Limb (tissue), 2 donors: ENCODE data around the gene CDK19.
"Not testable (repeated sequence)": the region's sequence is repeated elsewhere in the genome, so short reads cannot be mapped to it uniquely, and the experiment has no call there.

Experiments
- DNase-seq, 2 donors: peaks; one replicate each; pipeline ENCODE4 v3.0.0-alpha.2; 2016; ENCODE audit errors: extremely low spot score in 2 of 2

CDK19 gene

DNA sequence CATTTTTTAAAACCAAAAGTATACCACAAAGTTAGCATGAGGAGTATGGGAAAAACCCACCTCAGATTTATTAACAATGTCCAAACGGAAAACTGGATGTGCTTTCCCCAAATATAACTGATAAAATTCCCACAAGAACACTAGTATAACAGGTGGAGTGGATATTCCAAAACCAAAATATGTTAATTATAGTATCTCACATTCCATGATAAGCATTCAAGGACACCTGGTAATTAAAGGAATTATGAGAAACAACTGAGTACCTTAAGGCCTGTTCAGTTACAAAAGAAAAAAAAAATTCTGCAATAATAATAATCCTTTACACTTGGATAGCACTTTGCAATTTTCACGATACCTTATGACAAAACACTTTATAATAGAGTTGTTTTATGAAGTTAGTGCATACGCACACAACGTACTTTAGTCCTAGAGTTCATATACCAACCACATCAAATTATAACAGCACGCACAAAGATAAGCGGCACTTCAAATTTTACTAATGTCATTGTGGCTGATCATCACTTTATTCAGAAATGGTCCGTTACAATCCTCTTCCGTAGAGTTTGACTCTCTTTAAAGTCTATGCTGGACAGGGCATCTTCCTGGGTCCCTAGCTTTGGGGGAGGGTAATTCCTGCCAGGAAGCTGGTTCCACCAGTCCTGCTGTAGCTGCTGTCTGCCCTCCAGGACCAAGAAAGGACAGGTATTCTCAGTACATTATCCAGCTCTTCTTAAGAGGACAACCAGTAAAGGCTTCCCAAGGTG lies 1.7 kb downstream of the CDK19 start:
- no peak for DNase-seq

DNA sequence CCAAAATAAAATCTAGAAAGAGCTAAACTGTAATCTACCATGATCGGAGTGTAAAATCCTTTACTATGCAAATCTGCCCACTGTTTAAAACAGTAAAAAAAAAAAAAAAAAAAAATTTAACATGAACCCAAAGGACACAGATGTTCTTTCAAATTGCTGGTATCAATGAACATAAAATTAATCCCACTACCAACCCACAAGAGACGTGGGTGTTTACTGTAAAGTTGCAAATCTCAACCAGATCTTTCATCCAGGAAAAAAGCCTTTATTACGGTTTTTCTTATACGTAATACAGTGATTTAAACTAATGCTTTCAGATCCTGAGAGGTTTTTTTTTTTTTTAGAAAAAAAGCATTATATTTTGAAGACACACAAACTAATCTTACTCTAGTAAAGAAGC lies 2.5 kb downstream of the CDK19 start:
- DNase-seq, result no peak

DNA sequence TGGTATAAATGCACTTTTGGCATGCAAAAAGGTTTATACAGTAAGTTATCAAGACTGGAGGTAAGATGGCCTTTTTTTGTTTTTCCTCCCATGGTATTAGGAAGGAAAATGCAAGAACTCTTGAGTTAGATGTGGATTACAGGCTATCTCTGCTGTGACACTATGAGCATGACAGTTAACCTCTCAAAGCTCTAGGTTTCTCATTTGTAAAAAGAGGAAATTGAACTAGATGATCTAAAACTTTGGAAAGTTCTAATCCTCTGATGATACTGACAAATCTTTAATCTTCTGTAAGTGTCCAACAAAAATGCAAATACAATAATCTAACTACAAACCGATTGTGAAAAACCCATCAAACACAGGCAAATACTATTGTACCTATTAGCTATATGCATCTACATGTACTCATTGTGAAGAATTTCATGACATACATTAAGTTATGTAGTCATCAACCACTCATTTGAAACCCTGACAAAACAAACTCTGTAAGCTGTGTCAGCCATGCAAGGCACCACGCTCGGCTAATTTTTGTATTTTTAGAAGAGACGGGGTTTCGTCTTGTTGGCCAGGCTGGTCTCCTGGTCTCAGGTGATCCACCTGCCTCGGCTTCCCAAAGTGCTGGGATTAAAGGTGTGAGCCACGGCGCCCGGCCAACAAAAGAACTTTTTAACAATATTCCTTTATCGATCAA lies 4.2 kb downstream of the CDK19 start:
- DNase-seq, result no peak

DNA sequence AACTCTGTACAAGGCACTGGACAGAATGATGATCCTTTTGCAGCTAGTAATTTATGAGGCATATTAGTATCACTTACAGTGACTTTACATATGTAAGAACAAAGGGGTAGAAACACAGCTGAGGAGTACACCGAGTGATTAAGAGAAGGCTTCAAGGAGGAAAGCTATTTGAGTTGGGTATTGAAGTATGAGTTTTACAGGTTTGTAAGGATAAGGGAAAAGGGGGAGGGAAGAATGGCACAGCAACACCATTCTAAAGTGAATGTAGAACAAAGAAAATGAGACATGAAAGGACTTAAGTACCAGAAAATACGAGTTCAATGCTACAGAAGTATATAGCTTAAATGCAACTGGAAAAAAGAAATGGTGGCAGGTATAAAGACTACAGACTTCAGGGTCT lies 5.5 kb downstream of the CDK19 start:
- no peak for DNase-seq

DNA sequence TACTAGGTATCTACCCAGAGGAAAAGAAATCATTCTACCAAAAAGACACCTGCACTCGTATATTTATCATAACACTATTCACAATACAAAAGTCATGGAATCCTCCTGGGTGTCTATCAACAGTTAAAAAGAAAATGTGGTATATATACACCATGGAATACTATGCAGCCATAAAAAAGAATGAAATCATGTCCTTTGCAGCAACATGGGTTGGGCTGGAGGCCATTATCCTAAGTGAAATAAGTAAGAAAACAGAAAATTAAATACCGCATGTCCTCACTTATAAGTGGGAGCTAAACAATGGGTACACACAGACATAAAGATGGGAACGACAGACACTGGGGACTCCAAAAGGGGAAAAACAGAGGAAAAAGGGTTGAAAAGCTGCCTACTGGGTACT lies 13.1 kb downstream of the CDK19 start:
- DNase-seq, result not testable (repeated sequence)

DNA sequence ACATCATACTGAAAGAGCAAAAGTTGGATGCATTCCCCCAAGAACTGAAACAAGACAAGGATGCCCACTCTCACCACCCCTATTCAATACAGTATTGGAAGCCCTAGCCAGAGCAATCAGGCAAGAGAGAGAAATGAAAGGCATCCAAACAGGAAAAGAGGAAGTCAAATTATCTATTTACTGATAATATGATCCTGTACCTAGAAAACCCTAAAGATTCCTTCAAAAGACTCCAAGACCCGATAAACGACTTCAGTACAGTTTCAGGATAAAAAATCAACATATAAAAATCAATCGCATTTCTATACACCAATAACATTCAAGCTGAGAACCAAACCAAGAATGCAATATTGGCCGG lies 14.5 kb downstream of the CDK19 start:
- no peak for DNase-seq

DNA sequence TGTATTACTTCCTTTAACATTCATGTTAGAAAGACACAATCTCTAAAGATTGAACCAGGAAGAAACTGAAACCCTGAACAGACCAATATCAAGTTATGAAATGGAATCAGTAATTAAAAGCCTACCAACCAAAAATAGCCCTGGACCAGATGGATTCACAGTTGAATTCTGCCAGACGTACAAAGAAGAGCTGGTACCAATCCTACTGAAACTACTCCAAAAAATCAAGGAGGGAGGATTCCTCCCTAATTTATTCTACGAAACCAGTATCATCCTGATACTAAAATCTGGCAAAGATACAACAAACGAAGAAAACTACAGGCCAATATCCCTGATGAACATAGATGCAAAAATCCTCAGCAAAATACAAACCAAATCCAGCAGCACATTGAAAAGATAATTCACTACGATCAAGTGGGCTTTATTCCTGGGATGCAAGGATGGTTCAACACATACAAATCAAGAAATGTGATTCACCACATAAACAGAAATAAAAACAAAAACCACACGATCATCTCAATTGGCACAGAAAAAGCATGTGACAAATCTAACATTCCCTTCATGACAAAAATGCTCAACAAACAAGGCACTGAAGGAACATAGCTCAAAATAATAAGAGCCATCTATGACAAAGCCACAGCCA lies 15.0 kb downstream of the CDK19 start:
- DNase-seq, result no peak

DNA sequence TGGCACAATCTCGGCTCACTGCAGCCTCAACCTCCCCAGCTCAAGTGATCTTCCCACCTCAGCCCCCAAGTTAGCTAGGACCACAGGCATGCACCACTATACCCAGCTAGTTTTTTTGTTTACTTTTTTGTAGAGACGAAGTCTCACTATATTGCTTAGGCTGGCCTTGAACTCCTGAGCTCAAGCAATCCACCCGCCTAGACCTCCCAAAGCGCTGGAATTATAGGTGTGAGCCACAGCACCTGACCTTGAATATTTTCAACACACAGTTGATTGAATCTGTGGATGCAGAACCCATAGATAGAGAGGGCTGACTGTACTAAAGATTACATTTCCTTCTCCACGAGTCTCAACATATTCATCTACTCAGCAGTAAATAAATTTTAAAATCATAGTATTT lies 15.6 kb downstream of the CDK19 start:
- no peak for DNase-seq

DNA sequence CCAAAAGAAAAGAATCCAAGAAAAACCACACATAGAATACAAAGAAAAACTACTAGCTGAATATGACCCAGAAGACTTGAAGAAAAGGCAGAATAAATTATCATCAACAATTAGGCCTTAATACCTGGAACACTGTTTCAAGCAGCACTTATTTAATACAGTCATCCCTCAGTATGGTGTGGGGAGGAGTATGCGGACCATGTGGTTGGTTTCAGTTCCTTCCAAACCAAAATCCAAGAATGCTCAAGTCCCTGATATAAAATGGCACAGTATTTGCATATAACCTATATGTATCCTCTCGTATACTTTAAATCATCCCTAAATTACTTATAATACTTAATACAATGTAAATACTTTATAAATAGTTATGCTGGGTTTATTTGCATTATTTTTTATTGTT lies 16.1 kb downstream of the CDK19 start:
- no peak for DNase-seq

DNA sequence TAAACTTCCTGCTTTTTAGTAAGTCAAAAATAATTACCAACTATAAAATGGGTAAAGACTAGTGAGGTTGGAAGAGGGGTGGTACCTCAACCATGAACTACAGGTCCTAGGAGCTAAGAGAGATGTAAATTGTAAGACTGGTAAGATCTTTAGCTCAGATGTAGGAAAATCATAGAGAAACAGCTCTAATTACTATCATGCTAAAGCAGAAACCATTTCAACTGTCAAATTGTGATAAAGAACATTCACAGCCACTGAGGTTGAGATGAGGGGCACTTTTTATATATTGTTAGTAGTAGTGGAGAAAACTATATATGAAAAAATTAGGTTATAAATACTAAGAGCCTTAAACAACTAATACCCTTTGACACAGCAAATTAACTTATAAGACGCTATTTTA lies 20.0 kb downstream of the CDK19 start:
- DNase-seq, result no peak

DNA sequence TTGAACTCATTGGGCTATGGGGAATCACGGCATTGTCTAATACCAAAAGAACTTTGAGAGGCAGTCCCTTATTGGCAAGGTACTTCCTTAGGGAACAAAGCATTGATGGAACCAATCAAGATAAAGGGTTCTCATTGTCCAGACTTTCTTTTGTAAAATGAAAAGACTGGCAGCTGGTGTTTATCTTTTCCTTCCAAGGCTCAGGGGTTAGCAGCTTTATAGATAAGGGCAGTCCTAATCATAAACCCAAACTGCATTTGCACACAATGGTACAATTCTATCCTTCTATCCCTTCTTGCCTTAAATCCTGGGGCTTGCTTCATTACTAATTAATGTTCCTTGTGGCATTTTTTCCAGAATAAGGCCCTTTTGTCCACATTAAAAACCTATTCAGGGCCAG lies 28.6 kb downstream of the CDK19 start:
- DNase-seq, result no peak

DNA sequence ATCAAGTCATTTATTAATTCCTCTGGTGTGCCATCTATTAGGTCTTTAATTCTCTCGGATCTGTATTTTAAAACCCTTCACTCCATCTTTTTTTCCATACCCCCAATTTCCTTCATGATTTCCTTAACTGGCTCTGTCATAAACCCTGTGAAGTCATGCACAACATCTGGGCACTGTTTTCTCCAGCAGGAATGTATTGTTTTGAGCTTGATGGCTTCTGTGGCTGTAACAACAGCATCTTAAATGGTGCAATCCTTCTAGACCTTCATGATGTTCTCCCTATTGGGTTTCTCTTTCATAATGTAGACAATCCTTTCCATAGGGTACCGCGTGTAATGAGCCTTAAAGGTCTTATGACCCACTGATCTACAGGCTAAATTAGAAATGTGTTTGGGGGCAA lies 29.0 kb downstream of the CDK19 start:
- DNase-seq, result no peak

DNA sequence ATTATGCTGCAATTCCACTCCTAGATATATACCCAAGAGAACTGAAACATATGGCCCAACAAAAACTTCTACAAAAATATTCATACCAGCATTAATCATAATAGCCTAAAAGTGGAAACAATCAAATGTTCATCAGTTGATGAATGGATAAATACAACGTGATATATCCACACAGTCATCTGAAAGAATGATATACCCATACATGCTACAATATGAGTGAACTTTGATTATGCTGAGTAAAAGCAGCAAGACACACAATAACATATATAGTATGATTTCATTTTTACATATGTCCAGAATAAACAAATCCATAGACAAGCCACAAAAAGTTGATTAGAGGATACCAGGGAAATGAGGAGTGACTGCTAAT lies 30.7 kb downstream of the CDK19 start:
- DNase-seq, result no peak

DNA sequence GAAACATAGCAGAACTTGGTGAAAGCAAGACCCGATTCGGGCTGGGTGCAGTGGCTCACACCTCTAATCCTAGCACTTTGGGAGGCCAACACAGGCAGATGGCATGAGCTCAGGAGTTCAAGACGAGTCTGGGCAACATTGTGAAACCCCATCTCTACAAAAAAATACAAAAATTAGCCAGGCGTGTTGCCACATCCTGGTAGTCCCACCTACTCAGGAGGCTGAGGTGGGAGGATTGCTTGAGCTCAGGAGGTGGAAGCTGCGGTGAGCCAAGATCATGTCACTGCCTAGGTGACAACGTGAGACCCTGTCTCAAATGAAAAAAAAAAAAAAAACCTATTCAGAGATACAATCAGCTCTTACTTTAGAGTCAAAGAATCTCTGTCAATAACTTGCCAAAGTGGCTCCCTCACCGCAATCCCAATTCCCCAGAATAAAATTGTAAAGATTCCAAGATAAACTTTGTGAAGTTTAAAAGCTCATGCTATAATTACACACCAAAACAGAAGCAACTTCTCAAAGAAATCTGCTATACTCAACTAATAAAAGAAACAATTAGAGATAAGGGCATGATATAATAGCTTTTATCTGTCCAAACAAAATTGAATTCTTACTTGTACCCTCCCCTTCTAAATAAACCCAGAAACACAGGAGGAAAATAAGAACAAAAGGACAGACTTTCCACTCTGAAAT lies 33.6 kb downstream of the CDK19 start:
- DNase-seq, result no peak

DNA sequence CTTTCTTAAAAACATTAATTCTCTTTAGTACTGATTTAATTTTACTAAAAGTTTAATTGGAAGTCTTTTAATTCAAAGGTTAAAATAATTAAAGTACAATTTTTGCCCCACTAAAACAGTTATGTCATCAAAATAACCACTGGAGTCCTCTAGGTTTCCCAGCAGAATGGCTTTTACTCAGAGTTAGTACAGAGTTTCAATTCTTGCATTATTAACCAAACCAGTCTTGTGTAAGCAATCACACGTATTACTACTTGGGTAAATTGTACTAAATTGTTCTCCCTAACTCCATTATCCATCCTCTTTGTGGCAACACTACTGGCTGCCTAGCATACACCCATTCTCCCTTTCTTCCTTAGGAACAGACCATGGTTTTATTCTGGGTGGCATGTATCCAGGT lies 36.9 kb downstream of the CDK19 start:
- no peak for DNase-seq

DNA sequence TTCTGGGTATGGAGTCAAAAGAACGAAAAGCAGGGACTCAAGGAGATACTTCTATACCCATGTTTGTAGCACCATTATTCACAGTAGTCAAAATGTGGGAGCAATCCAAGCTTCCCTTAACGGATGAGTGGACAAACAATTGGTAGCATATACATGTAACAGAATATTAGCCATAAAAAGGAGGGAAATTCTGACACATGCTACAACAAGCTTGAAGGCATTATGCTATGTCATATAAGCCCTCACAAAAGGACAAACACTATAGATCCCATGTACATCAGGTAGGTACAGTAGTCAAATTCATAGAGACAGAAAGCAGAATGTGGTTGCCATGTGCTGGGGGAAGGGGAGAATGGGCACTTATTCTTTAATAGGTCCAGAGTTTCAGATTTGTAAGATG lies 37.6 kb downstream of the CDK19 start:
- no peak for DNase-seq

DNA sequence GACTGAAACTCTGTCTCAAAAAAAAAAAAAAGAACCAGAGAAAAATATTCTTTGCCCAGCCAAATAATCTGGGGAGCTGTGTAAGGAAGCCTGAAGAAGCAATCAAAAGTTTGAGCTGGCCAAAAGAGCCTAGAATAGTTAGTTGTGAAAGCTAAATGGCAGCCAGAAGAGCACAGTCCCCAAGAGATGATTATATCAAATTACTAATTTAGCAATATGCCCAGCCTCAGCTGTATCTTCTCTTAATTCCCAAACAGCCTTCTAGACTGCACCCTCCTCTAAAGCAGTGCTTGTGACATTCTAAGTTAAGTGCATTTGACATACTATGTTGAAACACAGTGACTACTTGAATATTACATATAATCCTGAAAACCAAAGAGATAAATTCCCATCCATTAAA lies 38.9 kb downstream of the CDK19 start:
- DNase-seq, result no peak

DNA sequence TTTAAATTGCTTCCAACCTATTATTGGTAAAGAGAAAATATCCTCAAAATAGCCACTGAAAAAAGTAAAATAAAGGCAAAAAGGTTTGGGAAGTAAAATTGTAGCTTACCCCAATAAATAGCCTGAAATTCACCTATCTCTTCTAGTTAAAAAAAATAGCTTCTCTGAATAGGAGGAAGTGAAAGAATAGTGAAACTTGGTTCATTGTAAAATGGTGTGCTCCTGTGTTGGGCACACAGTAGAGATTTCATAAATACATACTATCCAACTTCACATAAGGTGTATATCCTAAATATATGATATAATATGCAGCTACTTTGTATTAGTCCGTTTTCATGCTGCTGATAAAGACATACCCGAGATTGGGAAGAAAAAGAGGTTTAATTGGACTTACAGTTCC lies 45.3 kb downstream of the CDK19 start:
- no peak for DNase-seq

DNA sequence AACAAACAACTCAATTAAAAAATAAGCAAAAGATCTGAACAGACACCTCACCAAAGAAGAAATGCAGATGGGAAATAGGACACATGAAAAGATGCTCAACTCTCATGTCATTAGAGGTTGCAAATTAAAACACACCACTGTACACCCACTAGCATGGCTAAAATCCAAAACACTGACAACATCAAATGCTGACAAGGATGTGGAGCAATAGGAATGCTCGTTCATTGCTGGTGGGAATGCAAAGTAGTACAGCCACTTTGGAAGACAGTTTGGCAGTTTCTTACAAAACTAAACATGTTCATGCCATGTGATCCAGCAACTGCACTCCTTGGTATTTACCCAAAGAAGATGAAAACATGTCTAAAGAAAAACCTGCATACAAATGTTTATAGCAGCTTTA lies 47.2 kb downstream of the CDK19 start:
- DNase-seq, result no peak

DNA sequence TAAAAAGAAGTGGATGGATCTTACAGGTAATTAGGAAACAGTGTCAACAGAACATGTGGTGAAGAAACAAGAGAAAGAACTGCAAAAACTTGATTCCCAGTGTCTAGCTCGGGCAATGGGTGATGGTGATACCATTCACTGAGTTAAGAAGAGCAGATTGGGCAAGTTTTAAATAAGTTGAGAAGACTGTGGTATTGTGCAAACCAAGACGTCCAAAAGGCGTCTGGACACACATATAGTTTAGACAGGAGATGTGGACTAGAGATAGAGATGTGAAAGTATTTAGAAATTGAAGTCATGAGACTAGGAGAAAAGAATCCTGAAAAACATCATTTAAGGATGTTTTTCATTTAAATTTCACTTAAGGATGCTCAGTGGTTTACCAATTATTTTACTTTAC lies 53.9 kb downstream of the CDK19 start:
- DNase-seq, result no peak

DNA sequence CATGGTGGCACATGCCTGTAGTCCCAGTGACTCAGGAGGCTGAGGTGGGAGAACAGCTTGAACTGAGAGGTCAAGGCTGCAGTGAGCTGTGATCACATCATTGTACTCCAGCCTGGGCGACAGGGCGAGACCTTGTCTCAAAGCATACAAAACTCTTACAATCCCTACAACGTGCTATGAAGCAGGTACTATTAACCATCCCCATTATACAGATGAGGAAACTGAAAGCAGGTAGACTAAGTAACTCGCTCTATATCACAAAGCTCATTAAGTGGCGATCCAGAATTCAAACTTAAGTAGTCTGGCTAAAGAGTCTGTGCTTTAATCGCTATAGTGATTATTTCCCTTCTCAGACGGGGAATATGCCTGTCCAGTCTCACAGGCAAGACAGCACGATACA lies 54.7 kb downstream of the CDK19 start:
- no peak for DNase-seq

DNA sequence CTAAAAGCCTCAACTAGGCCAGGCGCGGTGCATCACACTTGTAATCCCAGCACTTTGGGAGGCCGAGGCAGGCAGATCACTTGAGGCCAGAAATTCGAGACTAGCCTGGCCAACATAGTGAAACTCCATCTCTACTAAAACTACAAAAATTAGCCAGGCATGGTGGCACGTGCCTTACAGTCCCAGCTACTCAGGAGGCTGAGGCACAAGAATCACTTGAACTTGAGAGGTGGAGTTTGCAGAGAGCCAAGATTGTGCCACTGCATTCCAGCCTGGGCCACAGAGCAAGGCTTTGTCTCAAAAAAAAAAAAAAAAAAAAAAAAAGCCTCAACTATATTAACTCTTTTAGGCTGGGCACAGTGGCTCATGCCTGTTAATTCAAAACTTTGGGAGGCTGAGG lies 55.2 kb downstream of the CDK19 start:
- not testable (repeated sequence) for DNase-seq
